WERI-Rb-1 (cell line): Measurements from ENCODE around the gene NKAIN4.
A peak's percentile ranks its signal among the peaks of the same experiment; 100 is the strongest.

Experiments
- DNase-seq: peaks from one replicate; pipeline ENCODE4 v3.0.0-alpha.2; 2020
- H3K27ac ChIP-seq: fragments of 250-450 bp; sonication (Bioruptor Pico); 2 replicates; pipeline ENCODE4 v1.5.1; 2020; ENCODE audit warnings: mild to moderate bottlenecking, moderate library complexity
- H3K27me3 ChIP-seq: fragments of 250-450 bp; sonication (Bioruptor Pico); 2 replicates; pipeline ENCODE4 v1.5.1; 2021; ENCODE audit warnings: mild to moderate bottlenecking, low read depth, moderate library complexity; ENCODE audit not compliant: insufficient read depth, severe bottlenecking
- H3K36me3 ChIP-seq: fragments of 250-450 bp; sonication (Bioruptor Pico); 2 replicates; pipeline ENCODE4 v1.5.1; 2020; ENCODE audit warnings: mild to moderate bottlenecking, moderate library complexity
- H3K4me3 ChIP-seq: 2 replicates; pipeline ENCODE4 v1.5.1; 2011; ENCODE audit warnings: low read depth, mild to moderate bottlenecking, control low read depth, low read length
- H3K9me3 ChIP-seq: fragments of 250-450 bp; sonication (Bioruptor Pico); 2 replicates; pipeline ENCODE4 v1.5.1; 2021; ENCODE audit warnings: mild to moderate bottlenecking, moderate library complexity; ENCODE audit not compliant: severe bottlenecking
- CTCF ChIP-seq: IDR thresholded peaks from 2 replicates; pipeline ENCODE4 v1.5.1; 2011; ENCODE audit warnings: low read depth, mild to moderate bottlenecking, control low read depth, inconsistent platforms, low read length

Gene NKAIN4

DNA sequence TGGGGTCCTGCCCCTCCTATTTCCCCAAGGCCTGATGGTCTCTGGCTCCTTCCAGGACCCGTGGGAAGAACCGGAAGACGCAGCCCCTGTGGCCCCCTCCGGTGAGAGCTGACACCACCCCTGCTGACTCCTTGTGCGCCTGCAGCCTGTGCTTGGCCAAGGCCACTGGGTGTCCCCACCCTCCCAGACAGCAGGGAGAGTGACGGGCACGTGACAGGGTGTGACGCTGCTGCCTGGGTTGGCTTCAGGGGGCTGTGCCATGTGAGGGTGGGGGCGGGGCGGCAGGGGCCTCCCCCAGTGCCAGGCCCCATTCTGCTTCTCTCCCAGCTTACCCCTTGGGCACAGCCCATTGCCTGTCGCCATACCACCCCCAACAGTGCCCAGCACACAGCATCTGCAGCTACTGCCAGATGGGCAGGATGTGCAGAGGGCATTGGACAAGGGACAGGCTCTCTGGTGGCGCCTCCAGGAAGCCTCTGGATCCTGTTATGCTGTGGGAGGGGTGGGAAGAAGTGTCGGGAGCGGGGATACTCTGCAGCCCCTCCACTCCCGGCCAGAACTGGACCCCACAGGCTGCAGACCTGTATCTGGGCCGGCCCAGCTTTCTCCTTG lies 15.6 kb downstream of the NKAIN4 start:
- peak; percentile 40; the same call in 1 of the 2 replicates for TF ChIP-seq CTCF
- Histone ChIP-seq H3K27me3 (no peaks in the 10 kb centered on the region), H3K36me3 (no peaks in the 10 kb centered on the region), H3K9me3 (no peaks in the 10 kb centered on the region), H3K27ac (no peak overlapping the region), H3K4me3 (no peak overlapping the region)
- DNase-seq = peak; percentile 46

- DNase-seq = no peak
- H3K4me3 ChIP-seq = no peak overlapping the region
- TF ChIP-seq CTCF = no peak
- no peaks in the 10 kb centered on the region for H3K27me3 ChIP-seq
- H3K9me3 ChIP-seq = no peaks in the 10 kb centered on the region
- no peak overlapping the region for H3K27ac ChIP-seq
- H3K36me3 ChIP-seq = no peaks in the 10 kb centered on the region
These were observed 16.2 kb downstream of the NKAIN4 start for GRCh38 chr20:63238031-63238430.

GRCh38 chr20:63236116-63236837 lies 18.0 kb downstream of the NKAIN4 start:
- no peaks in the 10 kb centered on the region for H3K27me3 ChIP-seq

GRCh38 chr20:63235399-63235983 lies 18.8 kb downstream of the NKAIN4 start, which contains the start of gene BIRC7:
BIRC7 (plus strand) TSS chr20:63235905; CDS start chr20:63236097, 192 bp downstream.
- TF ChIP-seq CTCF = no peak
- Histone ChIP-seq H3K27ac (no peak within 1 kb of the TSS), H3K4me3 (no peak within 1 kb of the TSS), H3K36me3 (no peaks in the 10 kb centered on the region), H3K9me3 (no peaks in the 10 kb centered on the region), H3K27me3 (no peaks in the 10 kb centered on the region)
- DNase-seq = no peak

More at GRCh38 chr20:63236116-63236837, 18.0 kb downstream of the NKAIN4 start:
- no peaks in the 10 kb centered on the region for H3K9me3 ChIP-seq
- TF ChIP-seq CTCF = no peak
- no peak overlapping the region for H3K27ac ChIP-seq
- H3K36me3 ChIP-seq = no peaks in the 10 kb centered on the region
- no peak overlapping the region for H3K4me3 ChIP-seq
- DNase-seq = no peak

DNA sequence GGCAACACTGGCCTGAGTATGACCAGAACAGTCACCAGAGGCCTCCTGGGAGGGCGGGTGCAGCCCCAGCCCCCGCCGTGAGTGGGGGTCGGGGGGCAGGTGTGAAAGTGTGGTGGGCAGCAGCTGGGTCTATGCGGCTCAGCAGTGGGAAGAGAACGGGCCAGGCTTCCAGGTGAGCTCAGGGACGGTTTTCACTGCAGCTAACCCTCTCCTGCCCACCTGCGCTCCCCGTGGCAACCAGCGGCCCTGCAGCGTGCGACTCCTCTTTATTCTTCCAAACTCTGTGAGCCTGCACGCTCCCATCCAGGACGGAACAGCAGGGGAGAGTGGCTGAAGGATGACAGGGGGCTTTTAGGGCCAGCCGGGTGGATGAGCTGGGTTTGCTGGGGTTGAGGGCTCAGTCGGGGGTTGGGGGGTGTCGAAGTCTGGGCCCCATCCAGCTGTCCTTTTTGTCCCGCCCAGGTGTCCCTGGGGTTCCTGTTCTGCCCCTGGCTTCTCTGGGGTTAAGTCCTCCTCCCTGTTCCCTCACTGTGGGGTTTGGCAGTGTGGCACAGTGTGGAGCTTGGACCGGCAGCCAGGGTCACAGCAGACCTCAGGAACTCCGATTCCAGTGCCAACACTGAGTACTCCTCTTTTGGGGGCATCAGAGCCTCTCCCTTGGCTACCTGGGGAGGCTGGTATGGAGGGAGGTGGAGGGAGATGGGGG lies 19.4 kb downstream of the NKAIN4 start:
- no peaks in the 10 kb centered on the region for H3K9me3 ChIP-seq
- no peaks in the 10 kb centered on the region for H3K36me3 ChIP-seq
- no peak overlapping the region for H3K4me3 ChIP-seq
- DNase-seq = peak; percentile 77
- H3K27ac ChIP-seq = no peak overlapping the region; the same call in 1 of the 2 replicates
- no peaks in the 10 kb centered on the region for H3K27me3 ChIP-seq
- peak; percentile 86 for TF ChIP-seq CTCF
